GM12878 (cell line): ENCODE results near the gene LIMS2. TPM values are rescaled to one million over a fixed set of nuclear protein-coding genes. Genes with fewer than 3 reads are reported as not detected.
A peak's percentile ranks its signal among the peaks of the same experiment; 100 is the strongest.

Source experiments
- ASH2L ChIP-seq: fragments of 300-600, 200-600 bp; sonication (generic); IDR thresholded peaks from 2 replicates; pipeline ENCODE4 v1.6.1; 2017; ENCODE audit warnings: low read depth, mild to moderate bottlenecking, borderline replicate concordance
- CHD2 ChIP-seq: IDR thresholded peaks from 2 replicates; pipeline ENCODE4 v1.6.1; 2011; ENCODE audit warnings: low read depth, low read length, improper control_type of control experiment, borderline replicate concordance
- GATAD2B ChIP-seq: fragments of 450-650 bp; conservative IDR thresholded peaks from 2 replicates; pipeline ENCODE4 v1.6.1; 2017; ENCODE audit warnings: low read depth, mild to moderate bottlenecking, moderate library complexity
- NFYB ChIP-seq: IDR thresholded peaks from 2 replicates; pipeline ENCODE4 v1.6.1; 2011; ENCODE audit warnings: low read depth, mild to moderate bottlenecking, low read length, improper control_type of control experiment, moderate library complexity; ENCODE audit not compliant: insufficient read depth
- PML ChIP-seq: IDR thresholded peaks from 2 replicates; pipeline ENCODE4 v1.6.1; 2012; ENCODE audit warnings: low read length, inconsistent platforms
- POLR2A ChIP-seq: IDR thresholded peaks from 2 replicates; pipeline ENCODE4 v1.6.1; 2011; ENCODE audit warnings: low read depth, mild to moderate bottlenecking, low read length
- POU2F2 ChIP-seq: IDR thresholded peaks from 3 replicates; pipeline ENCODE4 v1.6.1; 2011; ENCODE audit warnings: low read depth, mild to moderate bottlenecking, low read length, borderline replicate concordance
- RAD51 ChIP-seq: fragments of 450-650 bp; IDR thresholded peaks from 2 replicates; pipeline ENCODE4 v1.6.1; 2016; ENCODE audit warnings: moderate library complexity, mild to moderate bottlenecking, inconsistent platforms
- SREBF1 ChIP-seq: IDR thresholded peaks from 2 replicates; pipeline ENCODE4 v1.6.1; 2012; ENCODE audit warnings: mild to moderate bottlenecking, low read length
- ZBTB40 ChIP-seq: fragments of 450-650 bp; IDR thresholded peaks from 2 replicates; pipeline ENCODE4 v1.6.1; 2016; ENCODE audit warnings: mild to moderate bottlenecking, moderate library complexity, borderline replicate concordance
- ZNF217 ChIP-seq: fragments of 450-650 bp; IDR thresholded peaks from 2 replicates; pipeline ENCODE4 v1.6.1; 2017; ENCODE audit warnings: antibody characterized with exemption, mild to moderate bottlenecking
- polyA plus RNA-seq, 11 experiments: library from polyadenylated mRNA; depleted of rRNA in 4 of 11; unstranded in 6 of 11; stranded (reverse) in 5 of 11; fragments of >200 nt; fragmentation: Nextera tagmentation in 4 of 11; fragmentation: Illumina TruSeq in 1 of 11; extraction: Ambion mirVana in 4 of 11; extraction: Trizol in 1 of 11; gene quantifications; 1 replicate in 1 of 11; 2 replicates in 10 of 11; pipeline versions ENCODE4 v1.2.1 to v1.2.3, GENCODE V29; 2011 to 2016; ENCODE audit warnings: inconsistent platforms in 2 of 11, missing spikeins in 2 of 11, low read depth in 1 of 11
- total RNA-seq, 4 experiments: library from RNA; depleted of rRNA in 3 of 4; stranded (reverse); fragments of >200 nt in 3 of 4; fragmentation: Illumina TruSeq in 1 of 4; extraction: Trizol in 1 of 4; gene quantifications; 2 replicates each; pipeline versions ENCODE4 v1.2.1 to v1.2.3, GENCODE V29; 2013 to 2021
- TF ChIP-seq, protein P1 (sequence below): IDR thresholded peaks from 2 replicates; pipeline ENCODE4 v1.6.1; 2012; ENCODE audit warnings: improper control_type of control experiment, low read depth, low read length; ENCODE audit not compliant: insufficient replicate concordance
- TF ChIP-seq, protein P2 (sequence below): fragments of 150-350 bp; IDR thresholded peaks from 2 replicates; pipeline ENCODE4 v1.6.1; 2016; ENCODE audit warnings: low read depth, low read length
- TF ChIP-seq, protein P3 (sequence below), 3 experiments: IDR thresholded peaks in 2 of 3; conservative IDR thresholded peaks in 1 of 3; 2 replicates each; pipeline ENCODE4 v1.5.1; 2011; ENCODE audit warnings: low read depth in 3 of 3, low read length in 3 of 3, mild to moderate bottlenecking in 3 of 3, control low read depth in 2 of 3, moderate library complexity in 2 of 3, inconsistent platforms in 1 of 3, mixed read lengths in 1 of 3; ENCODE audit not compliant: control insufficient read depth in 2 of 3, insufficient read depth in 1 of 3; ENCODE audit errors: extremely low read depth in 1 of 3

Gene LIMS2
- total and polyA plus RNA-seq, 10 of the 15 experiments (the other 5 are each of a cell fraction or from before 2014, with no cell fraction given), result 0.06 to 0.81 (median 0.16) TPM; not detected in 2

DNA sequence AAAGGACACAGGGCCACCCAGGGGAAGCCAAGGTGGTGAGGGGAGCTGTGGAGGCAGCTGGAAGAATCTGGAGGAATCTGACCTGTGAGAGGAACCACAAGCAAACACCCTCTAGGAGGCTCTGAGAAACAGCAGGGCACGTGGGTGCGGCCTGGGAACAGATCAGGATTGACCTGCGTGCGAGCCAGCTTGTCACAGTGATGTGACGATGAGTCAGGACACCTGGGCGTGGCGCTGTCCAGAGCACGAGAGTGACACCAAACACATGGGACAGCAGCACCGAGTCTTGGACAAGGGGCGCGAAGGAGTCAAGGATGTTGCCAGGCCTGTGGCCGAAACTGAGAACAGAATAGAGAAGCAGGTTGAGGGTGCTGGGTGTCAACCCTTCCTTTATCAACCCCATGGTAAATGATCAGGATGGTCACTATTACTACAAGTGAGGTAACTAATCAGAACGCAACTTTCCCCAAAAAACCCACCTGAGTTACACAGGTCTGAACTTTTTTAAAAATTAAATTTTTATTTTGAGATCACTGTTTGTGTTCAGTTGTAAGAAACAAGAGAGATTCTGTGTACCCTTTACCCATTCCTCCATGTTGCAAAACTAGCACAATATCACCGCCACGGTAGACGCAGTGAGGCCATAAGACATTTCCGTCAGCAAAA is 25.3 kb upstream of the LIMS2 start (continued):
- TF ChIP-seq, protein P1, sequence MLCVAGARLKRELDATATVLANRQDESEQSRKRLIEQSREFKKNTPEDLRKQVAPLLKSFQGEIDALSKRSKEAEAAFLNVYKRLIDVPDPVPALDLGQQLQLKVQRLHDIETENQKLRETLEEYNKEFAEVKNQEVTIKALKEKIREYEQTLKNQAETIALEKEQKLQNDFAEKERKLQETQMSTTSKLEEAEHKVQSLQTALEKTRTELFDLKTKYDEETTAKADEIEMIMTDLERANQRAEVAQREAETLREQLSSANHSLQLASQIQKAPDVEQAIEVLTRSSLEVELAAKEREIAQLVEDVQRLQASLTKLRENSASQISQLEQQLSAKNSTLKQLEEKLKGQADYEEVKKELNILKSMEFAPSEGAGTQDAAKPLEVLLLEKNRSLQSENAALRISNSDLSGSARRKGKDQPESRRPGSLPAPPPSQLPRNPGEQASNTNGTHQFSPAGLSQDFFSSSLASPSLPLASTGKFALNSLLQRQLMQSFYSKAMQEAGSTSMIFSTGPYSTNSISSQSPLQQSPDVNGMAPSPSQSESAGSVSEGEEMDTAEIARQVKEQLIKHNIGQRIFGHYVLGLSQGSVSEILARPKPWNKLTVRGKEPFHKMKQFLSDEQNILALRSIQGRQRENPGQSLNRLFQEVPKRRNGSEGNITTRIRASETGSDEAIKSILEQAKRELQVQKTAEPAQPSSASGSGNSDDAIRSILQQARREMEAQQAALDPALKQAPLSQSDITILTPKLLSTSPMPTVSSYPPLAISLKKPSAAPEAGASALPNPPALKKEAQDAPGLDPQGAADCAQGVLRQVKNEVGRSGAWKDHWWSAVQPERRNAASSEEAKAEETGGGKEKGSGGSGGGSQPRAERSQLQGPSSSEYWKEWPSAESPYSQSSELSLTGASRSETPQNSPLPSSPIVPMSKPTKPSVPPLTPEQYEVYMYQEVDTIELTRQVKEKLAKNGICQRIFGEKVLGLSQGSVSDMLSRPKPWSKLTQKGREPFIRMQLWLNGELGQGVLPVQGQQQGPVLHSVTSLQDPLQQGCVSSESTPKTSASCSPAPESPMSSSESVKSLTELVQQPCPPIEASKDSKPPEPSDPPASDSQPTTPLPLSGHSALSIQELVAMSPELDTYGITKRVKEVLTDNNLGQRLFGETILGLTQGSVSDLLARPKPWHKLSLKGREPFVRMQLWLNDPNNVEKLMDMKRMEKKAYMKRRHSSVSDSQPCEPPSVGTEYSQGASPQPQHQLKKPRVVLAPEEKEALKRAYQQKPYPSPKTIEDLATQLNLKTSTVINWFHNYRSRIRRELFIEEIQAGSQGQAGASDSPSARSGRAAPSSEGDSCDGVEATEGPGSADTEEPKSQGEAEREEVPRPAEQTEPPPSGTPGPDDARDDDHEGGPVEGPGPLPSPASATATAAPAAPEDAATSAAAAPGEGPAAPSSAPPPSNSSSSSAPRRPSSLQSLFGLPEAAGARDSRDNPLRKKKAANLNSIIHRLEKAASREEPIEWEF, result no peak
- TF ChIP-seq CHD2 (peak; percentile 81), ASH2L (no peak), SREBF1 (no peak), ZNF217 (peak; percentile 77; the same call in 1 of the 2 replicates), NFYB (no peak), GATAD2B (peak; percentile 16), POU2F2 (peak; percentile 72; the same call in 1 of the 3 replicates), POLR2A (no peak), PML (no peak), ZBTB40 (no peak; the same call in 1 of the 2 replicates), RAD51 (peak; percentile 76)
- TF ChIP-seq, protein P2, sequence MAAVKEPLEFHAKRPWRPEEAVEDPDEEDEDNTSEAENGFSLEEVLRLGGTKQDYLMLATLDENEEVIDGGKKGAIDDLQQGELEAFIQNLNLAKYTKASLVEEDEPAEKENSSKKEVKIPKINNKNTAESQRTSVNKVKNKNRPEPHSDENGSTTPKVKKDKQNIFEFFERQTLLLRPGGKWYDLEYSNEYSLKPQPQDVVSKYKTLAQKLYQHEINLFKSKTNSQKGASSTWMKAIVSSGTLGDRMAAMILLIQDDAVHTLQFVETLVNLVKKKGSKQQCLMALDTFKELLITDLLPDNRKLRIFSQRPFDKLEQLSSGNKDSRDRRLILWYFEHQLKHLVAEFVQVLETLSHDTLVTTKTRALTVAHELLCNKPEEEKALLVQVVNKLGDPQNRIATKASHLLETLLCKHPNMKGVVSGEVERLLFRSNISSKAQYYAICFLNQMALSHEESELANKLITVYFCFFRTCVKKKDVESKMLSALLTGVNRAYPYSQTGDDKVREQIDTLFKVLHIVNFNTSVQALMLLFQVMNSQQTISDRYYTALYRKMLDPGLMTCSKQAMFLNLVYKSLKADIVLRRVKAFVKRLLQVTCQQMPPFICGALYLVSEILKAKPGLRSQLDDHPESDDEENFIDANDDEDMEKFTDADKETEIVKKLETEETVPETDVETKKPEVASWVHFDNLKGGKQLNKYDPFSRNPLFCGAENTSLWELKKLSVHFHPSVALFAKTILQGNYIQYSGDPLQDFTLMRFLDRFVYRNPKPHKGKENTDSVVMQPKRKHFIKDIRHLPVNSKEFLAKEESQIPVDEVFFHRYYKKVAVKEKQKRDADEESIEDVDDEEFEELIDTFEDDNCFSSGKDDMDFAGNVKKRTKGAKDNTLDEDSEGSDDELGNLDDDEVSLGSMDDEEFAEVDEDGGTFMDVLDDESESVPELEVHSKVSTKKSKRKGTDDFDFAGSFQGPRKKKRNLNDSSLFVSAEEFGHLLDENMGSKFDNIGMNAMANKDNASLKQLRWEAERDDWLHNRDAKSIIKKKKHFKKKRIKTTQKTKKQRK, result no peak
- TF ChIP-seq, protein P3, sequence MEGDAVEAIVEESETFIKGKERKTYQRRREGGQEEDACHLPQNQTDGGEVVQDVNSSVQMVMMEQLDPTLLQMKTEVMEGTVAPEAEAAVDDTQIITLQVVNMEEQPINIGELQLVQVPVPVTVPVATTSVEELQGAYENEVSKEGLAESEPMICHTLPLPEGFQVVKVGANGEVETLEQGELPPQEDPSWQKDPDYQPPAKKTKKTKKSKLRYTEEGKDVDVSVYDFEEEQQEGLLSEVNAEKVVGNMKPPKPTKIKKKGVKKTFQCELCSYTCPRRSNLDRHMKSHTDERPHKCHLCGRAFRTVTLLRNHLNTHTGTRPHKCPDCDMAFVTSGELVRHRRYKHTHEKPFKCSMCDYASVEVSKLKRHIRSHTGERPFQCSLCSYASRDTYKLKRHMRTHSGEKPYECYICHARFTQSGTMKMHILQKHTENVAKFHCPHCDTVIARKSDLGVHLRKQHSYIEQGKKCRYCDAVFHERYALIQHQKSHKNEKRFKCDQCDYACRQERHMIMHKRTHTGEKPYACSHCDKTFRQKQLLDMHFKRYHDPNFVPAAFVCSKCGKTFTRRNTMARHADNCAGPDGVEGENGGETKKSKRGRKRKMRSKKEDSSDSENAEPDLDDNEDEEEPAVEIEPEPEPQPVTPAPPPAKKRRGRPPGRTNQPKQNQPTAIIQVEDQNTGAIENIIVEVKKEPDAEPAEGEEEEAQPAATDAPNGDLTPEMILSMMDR (IDR thresholded peaks at IDR 0.05 in 2 of 3, conservative IDR thresholded peaks at IDR 0.05 in 1 of 3; ENCODE audit: control insufficient read depth in 2 of 3, extremely low read depth in 1 of 3, insufficient read depth in 1 of 3, low read depth in 3 of 3, low read length in 3 of 3), result peak in 2 of 3 experiments; percentile 25 to 26; a peak in 2 of 6 replicates
